HepG2 (cell line): Measurements from ENCODE around the gene ATP2A3. TPM values are rescaled to one million over a fixed set of nuclear protein-coding genes. Genes with fewer than 3 reads are reported as not detected.

ENCODE experiments used
- ARNT2 ChIP-seq: sonication (generic); formaldehyde crosslinking; IDR thresholded peaks from 2 replicates; pipeline ENCODE4 v1.8.0; 2022; ENCODE audit warnings: mild to moderate bottlenecking, low read depth, missing genetic modification reagents, moderate library complexity
- ATF7-NPFF ChIP-seq: sonication (generic); formaldehyde crosslinking; IDR thresholded peaks from 2 replicates; pipeline ENCODE4 v1.8.1; 2023; ENCODE audit warnings: mild to moderate bottlenecking, low read depth, missing genetic modification reagents, moderate library complexity
- CHCHD3 ChIP-seq: sonication (generic); formaldehyde crosslinking; IDR thresholded peaks from 2 replicates; pipeline ENCODE4 v1.8.0; 2022; ENCODE audit warnings: mild to moderate bottlenecking, missing genetic modification reagents, moderate library complexity
- ELF3 ChIP-seq: IDR thresholded peaks from 2 replicates; pipeline ENCODE4 v1.6.1; 2016; ENCODE audit warnings: missing genetic modification reagents, missing compliant biosample characterization
- ERF ChIP-seq: IDR thresholded peaks from 2 replicates; pipeline ENCODE4 v1.6.1; 2018; ENCODE audit warnings: missing biosample characterization, missing genetic modification reagents
- FOXC1 ChIP-seq: sonication (generic); formaldehyde crosslinking; IDR thresholded peaks from 2 replicates; pipeline ENCODE4 v1.8.0; 2022; ENCODE audit warnings: mild to moderate bottlenecking, missing genetic modification reagents, borderline replicate concordance
- GABPB1 ChIP-seq: IDR thresholded peaks from 2 replicates; pipeline ENCODE4 v1.6.1; 2016; ENCODE audit warnings: mild to moderate bottlenecking, missing genetic modification reagents, moderate library complexity, missing compliant biosample characterization
- GFI1 ChIP-seq: sonication (generic); formaldehyde crosslinking; IDR thresholded peaks from 2 replicates; pipeline ENCODE4 v1.5.0; 2020; ENCODE audit warnings: missing genetic modification reagents, mild to moderate bottlenecking, borderline replicate concordance
- GZF1 ChIP-seq: sonication (generic); formaldehyde crosslinking; IDR thresholded peaks from 2 replicates; pipeline ENCODE4 v1.5.1; 2020; ENCODE audit warnings: mild to moderate bottlenecking, missing genetic modification reagents
- HES4 ChIP-seq: sonication (generic); formaldehyde crosslinking; IDR thresholded peaks from 2 replicates; pipeline ENCODE4 v1.9.0; 2021; ENCODE audit warnings: mild to moderate bottlenecking, missing genetic modification reagents, borderline replicate concordance
- HOXA5 ChIP-seq: sonication (generic); formaldehyde crosslinking; IDR thresholded peaks from 2 replicates; pipeline ENCODE4 v1.4.0; 2020; ENCODE audit warnings: missing genetic modification reagents
- KDM1A ChIP-seq: IDR thresholded peaks from 2 replicates; pipeline ENCODE4 v1.6.1; 2016; ENCODE audit warnings: missing compliant biosample characterization
- KMT2A ChIP-seq: sonication (generic); formaldehyde crosslinking; IDR thresholded peaks from 2 replicates; pipeline ENCODE4 v1.4.0; 2020; ENCODE audit warnings: missing genetic modification reagents
- MTA1 ChIP-seq: sonication (generic); formaldehyde crosslinking; IDR thresholded peaks from 2 replicates; pipeline ENCODE4 v1.4.0; 2020; ENCODE audit warnings: missing genetic modification reagents, mild to moderate bottlenecking, borderline replicate concordance
- NCOA2 ChIP-seq: sonication (generic); formaldehyde crosslinking; IDR thresholded peaks from 2 replicates; pipeline ENCODE4 v1.8.0; 2022; ENCODE audit warnings: inconsistent platforms
- NFKBIZ ChIP-seq: IDR thresholded peaks from 2 replicates; pipeline ENCODE4 v1.6.1; 2018; ENCODE audit warnings: missing genetic modification reagents, missing compliant biosample characterization
- PCBP1 ChIP-seq: fragments of 200-400 bp; formaldehyde crosslinking; IDR thresholded peaks from 2 replicates; pipeline ENCODE4 v1.6.1; 2017; ENCODE audit warnings: mild to moderate bottlenecking, low read depth, low read length, borderline replicate concordance
- POLR2A ChIP-seq, 2 experiments: IDR thresholded peaks; 2 replicates each; pipeline ENCODE4 v1.6.1; 2011; ENCODE audit warnings: low read depth in 2 of 2, low read length in 2 of 2, mild to moderate bottlenecking in 1 of 2, moderate library complexity in 1 of 2; ENCODE audit not compliant: insufficient read depth in 1 of 2
- RFXANK ChIP-seq: IDR thresholded peaks from 2 replicates; pipeline ENCODE4 v1.6.1; 2016
- SATB2 ChIP-seq: sonication (generic); formaldehyde crosslinking; IDR thresholded peaks from 2 replicates; pipeline ENCODE4 v1.5.0; 2020; ENCODE audit warnings: missing genetic modification reagents
- SP4 ChIP-seq: sonication (generic); formaldehyde crosslinking; IDR thresholded peaks from 2 replicates; pipeline ENCODE4 v1.8.1; 2023; ENCODE audit warnings: mild to moderate bottlenecking, missing genetic modification reagents
- TRIM24 ChIP-seq: sonication (generic); formaldehyde crosslinking; IDR thresholded peaks from 2 replicates; pipeline ENCODE4 v1.8.0; 2022; ENCODE audit warnings: mild to moderate bottlenecking, missing genetic modification reagents
- XBP1 ChIP-seq: sonication (generic); formaldehyde crosslinking; IDR thresholded peaks from 2 replicates; pipeline ENCODE4 v1.5.0; 2020; ENCODE audit warnings: missing genetic modification reagents
- YEATS2 ChIP-seq: sonication (generic); formaldehyde crosslinking; IDR thresholded peaks from 2 replicates; pipeline ENCODE4 v1.4.0; 2020; ENCODE audit warnings: missing genetic modification reagents, borderline replicate concordance
- ZKSCAN1 ChIP-seq: fragments of 150-350 bp; IDR thresholded peaks from 2 replicates; pipeline ENCODE4 v1.6.1; 2014; ENCODE audit warnings: low read length
- ZMYM3 ChIP-seq: sonication (generic); formaldehyde crosslinking; IDR thresholded peaks from 2 replicates; pipeline ENCODE4 v1.5.1; 2020; ENCODE audit warnings: mild to moderate bottlenecking, missing genetic modification reagents
- ZNF614 ChIP-seq: IDR thresholded peaks from 2 replicates; pipeline ENCODE4 v1.6.1; 2018; ENCODE audit warnings: missing biosample characterization, missing genetic modification reagents, inconsistent platforms, borderline replicate concordance
- ZNF841 ChIP-seq: sonication (generic); formaldehyde crosslinking; IDR thresholded peaks from 2 replicates; pipeline ENCODE4 v1.8.1; 2023; ENCODE audit warnings: missing genetic modification reagents, borderline replicate concordance
- polyA plus RNA-seq, 8 experiments: library from polyadenylated mRNA; depleted of rRNA in 3 of 8; stranded (reverse) in 7 of 8; unstranded in 1 of 8; fragments of >200 nt; fragmentation: Illumina TruSeq in 4 of 8; extraction: Trizol in 4 of 8; gene quantifications; 2 replicates each; pipeline versions ENCODE4 v1.2.1 to v1.2.3, GENCODE V29; 2011 to 2016; ENCODE audit warnings: low read depth in 4 of 8, missing spikeins in 1 of 8, mixed read lengths in 1 of 8; ENCODE audit not compliant: insufficient read depth in 1 of 8
- total RNA-seq, 5 experiments: library from RNA; depleted of rRNA; stranded (reverse); fragments of >200 nt; fragmentation: Illumina TruSeq; extraction: Trizol; gene quantifications; 2 replicates each; pipeline ENCODE4 v1.2.3, GENCODE V29; 2016; ENCODE audit warnings: low read depth in 1 of 5
- TF ChIP-seq, protein P1 (sequence below): sonication (generic); formaldehyde crosslinking; IDR thresholded peaks from 2 replicates; pipeline ENCODE4 v1.4.0; 2020; ENCODE audit warnings: mild to moderate bottlenecking, missing genetic modification reagents
- TF ChIP-seq, protein P2 (sequence below): sonication (generic); formaldehyde crosslinking; conservative IDR thresholded peaks from 2 replicates; pipeline ENCODE4 v1.4.0; 2020; ENCODE audit warnings: mild to moderate bottlenecking, missing genetic modification reagents, moderate library complexity

The ATP2A3 gene
- total and polyA plus RNA-seq, 2 of the 13 experiments (the other 11 are each of a cell fraction or from before 2014, with no cell fraction given): 0.07 TPM; not detected in 1

DNA sequence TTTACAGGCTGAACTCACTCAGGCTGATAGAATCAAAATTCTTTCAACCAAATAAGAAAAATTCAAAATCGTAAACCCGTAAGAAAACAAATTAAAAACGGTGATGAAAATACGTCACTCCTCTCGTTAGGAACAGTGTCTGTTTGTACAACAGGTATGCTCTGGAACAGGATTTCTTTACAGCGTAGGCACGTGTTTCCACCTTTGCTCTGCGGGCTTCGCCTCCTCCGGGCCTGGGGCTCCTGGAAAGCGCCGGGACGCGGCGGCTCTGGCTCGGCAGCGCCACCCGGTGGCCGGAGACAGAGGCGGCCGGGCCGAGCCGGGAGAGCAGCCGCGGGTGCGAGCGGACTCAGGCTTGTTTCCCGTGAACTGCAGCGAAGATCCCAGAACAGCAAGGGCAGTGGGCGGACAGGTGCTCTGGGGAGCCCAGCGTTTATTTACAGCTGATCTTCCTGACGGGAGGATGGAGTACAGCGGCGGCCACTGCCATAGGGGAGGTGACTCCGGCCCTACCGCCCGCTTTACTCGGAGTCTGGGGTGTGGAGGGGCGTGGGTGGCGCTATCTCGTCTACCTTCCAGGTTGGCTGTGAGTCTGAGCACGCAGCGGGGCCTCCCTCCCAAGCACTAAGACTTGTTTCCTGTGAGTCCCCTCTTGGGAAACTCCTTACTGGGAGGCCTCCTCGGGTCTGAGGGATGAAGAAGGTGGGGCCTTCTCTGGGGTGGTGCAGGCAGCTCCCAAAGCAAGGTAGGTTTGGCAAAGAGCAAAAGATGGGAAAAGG is 40.5 kb upstream of the ATP2A3 start (continued):
- TF ChIP-seq NFKBIZ (CRISPR knock-in tag): 0 out of 2 replicates have a peak, but pooled peaks have one; percentile 41
- peak; percentile 76; the same call in 1 of the 2 replicates for TF ChIP-seq RFXANK (CRISPR knock-in tag)
- peak; percentile 72 for TF ChIP-seq ERF (CRISPR knock-in tag)
- TF ChIP-seq SP4: no peak
- peak; percentile 72 for TF ChIP-seq GABPB1 (CRISPR knock-in tag)
- TF ChIP-seq CHCHD3 (CRISPR knock-in tag): no peak
- no peak for TF ChIP-seq MTA1
- TF ChIP-seq KMT2A (CRISPR knock-in tag): peak; percentile 57; the same call in 1 of the 2 replicates
- TF ChIP-seq PCBP1: no peak
- peak; percentile 31; the same call in 1 of the 2 replicates for TF ChIP-seq YEATS2
- no peak for TF ChIP-seq GFI1 (CRISPR knock-in tag)
- no peak for TF ChIP-seq HES4 (CRISPR knock-in tag)
- no peak; the same call in 1 of the 2 replicates for TF ChIP-seq NCOA2 (CRISPR knock-in tag)
- no peak for TF ChIP-seq ARNT2
- peak; percentile 93 for TF ChIP-seq HOXA5 (CRISPR knock-in tag)
- TF ChIP-seq KDM1A: no peak
- TF ChIP-seq ZMYM3 (CRISPR knock-in tag): no peak; the same call in 1 of the 2 replicates
- peak; percentile 75; the same call in 1 of the 2 replicates for TF ChIP-seq ZNF614 (CRISPR knock-in tag)
- no peak for TF ChIP-seq TRIM24
- TF ChIP-seq, protein P1, sequence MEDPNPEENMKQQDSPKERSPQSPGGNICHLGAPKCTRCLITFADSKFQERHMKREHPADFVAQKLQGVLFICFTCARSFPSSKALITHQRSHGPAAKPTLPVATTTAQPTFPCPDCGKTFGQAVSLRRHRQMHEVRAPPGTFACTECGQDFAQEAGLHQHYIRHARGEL (CRISPR knock-in tag): no peak
- TF ChIP-seq ELF3 (CRISPR knock-in tag): peak; percentile 67; the same call in 1 of the 2 replicates
- TF ChIP-seq ZKSCAN1: peak; percentile 16; the same call in 1 of the 2 replicates
- 0 out of 2 replicates have a peak, but pooled peaks have one; percentile 55 for TF ChIP-seq XBP1 (CRISPR knock-in tag)
- 0 out of 4 replicates have a peak, but pooled peaks of 1 of the 2 experiments have one; percentile 43 for TF ChIP-seq POLR2A (IDR thresholded peaks at IDR 0.05; ENCODE audit: insufficient read depth in 1 of 2, low read depth in 2 of 2, low read length in 2 of 2)
- no peak for TF ChIP-seq ZNF841 (CRISPR knock-in tag)
- TF ChIP-seq ATF7-NPFF (CRISPR knock-in tag): peak; percentile 75; the same call in 1 of the 2 replicates
- no peak for TF ChIP-seq GZF1 (CRISPR knock-in tag)
- TF ChIP-seq, protein P2, sequence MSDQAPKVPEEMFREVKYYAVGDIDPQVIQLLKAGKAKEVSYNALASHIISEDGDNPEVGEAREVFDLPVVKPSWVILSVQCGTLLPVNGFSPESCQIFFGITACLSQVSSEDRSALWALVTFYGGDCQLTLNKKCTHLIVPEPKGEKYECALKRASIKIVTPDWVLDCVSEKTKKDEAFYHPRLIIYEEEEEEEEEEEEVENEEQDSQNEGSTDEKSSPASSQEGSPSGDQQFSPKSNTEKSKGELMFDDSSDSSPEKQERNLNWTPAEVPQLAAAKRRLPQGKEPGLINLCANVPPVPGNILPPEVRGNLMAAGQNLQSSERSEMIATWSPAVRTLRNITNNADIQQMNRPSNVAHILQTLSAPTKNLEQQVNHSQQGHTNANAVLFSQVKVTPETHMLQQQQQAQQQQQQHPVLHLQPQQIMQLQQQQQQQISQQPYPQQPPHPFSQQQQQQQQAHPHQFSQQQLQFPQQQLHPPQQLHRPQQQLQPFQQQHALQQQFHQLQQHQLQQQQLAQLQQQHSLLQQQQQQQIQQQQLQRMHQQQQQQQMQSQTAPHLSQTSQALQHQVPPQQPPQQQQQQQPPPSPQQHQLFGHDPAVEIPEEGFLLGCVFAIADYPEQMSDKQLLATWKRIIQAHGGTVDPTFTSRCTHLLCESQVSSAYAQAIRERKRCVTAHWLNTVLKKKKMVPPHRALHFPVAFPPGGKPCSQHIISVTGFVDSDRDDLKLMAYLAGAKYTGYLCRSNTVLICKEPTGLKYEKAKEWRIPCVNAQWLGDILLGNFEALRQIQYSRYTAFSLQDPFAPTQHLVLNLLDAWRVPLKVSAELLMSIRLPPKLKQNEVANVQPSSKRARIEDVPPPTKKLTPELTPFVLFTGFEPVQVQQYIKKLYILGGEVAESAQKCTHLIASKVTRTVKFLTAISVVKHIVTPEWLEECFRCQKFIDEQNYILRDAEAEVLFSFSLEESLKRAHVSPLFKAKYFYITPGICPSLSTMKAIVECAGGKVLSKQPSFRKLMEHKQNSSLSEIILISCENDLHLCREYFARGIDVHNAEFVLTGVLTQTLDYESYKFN (CRISPR knock-in tag): no peak; the same call in 1 of the 2 replicates
- TF ChIP-seq FOXC1 (CRISPR knock-in tag): peak; percentile 60
- TF ChIP-seq SATB2: peak; percentile 62; the same call in 1 of the 2 replicates
